GM18870 (cell line): ENCODE data around the gene RNF208.

Experiments
- ATAC-seq: cut with Tn5 transposase; IDR thresholded peaks from one replicate; pipeline ENCODE4 v1.9.1; 2021; ENCODE audit warnings: moderate library complexity; ENCODE audit not compliant: unreplicated experiment

Gene RNF208

DNA sequence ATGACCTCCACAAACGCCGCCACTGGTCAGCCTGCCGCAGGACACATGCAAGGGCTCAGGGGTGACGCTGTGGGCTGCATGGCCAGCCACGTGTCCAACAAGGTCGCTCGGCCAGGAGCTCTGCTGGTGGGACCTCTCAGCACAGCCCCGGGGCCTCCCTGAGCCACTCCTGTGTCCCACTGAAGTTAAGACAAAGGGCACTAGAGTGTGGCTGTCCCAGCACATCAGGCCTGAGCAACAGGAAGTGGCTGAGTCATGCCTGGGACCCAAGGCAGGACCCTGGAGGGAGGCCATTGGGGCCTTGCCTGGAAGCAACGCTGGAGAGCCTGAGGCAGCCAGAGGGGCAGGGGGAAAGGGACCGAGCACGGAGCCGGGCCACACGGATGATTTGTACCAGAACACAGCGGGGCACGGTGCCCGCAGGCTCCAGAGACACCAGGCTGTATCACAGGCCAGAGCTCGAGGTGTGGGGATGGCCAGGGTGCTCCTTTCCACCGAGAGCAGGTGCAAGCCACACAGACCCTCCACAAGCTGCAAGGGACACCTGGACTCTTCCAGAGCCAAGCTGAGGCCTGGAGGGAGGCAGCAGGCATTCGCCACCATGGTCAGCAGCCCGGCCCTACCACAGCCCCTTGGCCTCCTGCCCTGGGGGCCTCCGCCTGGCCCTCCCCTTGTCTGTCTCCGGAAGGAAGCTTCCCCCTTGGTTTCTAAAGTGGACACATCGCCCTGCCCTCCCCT, 43.7 kb downstream of the RNF208 start:
- no peak for ATAC-seq

- no peak for ATAC-seq
These were observed 45.5 kb downstream of the RNF208 start for GRCh38 chr9:137176302-137177182.

DNA sequence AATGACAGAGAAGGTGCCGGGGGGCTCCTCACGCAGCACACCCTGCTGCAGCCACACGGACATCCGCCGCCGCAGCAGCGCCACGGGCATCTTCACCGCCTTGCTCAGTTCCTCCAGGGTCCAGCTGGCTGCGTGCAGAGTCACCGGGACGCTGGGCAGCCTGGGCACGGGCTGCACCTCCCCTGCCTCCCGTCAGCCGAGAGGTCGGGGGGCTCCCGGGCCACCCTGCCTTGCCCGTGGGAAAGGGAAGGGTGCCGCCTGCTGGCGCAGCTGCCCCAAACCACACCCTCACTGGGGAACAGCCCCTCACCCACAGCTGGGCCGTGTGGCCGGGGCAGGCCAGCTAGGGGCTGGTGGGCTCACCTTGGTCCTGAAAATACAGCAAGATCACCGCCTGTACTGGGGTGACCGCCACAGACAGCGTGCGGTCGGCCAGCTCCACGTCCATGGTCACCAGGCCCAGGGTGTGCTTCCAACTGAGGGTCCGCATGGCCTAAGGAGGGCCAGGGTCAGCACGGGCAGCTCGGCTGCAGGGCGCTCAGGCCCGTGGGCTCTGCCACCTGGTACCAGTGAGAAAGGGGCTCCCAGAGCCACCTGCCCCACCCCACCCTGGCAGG, 46.6 kb downstream of the RNF208 start:
- ATAC-seq, result no peak

DNA sequence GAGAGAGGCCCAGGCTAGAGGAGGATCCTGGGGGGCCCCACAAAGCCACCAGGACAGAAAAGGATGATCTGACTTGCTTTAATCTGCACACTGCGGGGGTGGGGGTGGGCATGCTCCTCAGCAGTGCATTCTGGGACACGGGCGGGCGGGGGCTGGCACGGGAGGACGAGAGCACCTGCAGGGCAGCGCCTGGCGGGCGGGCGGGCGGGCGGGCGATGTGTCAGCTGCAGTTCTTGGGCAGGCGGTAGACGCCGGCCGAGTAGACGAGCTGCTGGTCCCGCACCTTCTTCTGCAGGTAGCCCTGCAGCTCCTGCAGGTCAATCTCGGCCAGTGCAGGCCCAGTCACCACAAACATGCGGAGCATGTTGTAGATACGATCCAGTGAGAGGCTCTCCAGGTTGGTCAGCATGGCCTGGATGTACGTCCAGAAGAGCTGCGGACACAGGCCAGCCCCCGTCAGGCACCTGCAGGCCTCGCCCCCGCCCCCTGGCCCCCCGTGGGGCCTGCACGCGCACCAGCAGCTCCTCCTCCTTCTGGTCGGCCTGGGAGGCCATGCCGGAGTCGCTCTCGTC, 47.2 kb downstream of the RNF208 start:
- ATAC-seq, result no peak

- ATAC-seq, result no peak
These were observed 48.0 kb downstream of the RNF208 start for GRCh38 chr9:137173796-137174664.

DNA sequence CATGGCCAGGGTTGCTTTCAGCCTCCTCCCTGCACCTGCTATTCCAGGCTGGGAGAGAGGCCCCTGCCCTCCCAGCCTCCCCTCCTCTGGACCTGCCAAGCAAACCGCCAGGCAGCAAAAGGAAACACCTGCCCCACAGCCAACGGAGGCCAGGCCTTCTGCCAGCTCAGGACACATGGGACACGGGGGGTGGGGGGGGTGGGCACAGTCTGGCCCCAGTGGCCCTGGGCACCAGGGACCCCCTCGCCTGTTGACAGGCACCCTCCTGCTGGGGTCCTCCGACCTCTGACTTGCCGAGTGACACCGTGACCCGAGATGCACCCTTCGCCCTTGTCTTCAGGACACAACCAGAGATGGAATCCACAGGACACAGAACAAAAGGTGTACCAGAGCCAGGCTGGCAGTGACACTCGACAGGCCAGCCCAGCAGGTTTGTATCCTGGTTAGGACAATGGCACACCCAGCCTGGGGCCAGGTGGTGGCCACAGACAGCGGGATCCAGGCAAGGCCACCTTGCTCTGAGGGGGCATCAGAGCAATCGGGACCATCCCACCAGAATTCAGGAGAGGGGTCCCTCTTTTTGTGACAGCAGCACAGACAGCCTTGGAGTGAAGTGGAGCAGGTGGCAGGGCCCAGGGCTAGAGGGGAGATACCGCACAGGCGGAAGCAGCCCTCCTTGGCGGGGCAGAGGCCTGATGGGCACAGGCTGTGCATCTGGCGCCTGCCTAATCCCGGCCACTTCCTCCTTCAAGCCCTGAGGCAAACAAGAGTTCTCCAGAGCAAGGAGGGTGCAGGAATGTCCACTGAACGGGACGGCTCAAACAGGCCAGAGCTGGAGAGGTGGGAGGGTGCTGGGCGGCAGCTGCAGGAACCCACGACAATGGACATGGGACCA, 48.9 kb downstream of the RNF208 start:
- ATAC-seq, result no peak

DNA sequence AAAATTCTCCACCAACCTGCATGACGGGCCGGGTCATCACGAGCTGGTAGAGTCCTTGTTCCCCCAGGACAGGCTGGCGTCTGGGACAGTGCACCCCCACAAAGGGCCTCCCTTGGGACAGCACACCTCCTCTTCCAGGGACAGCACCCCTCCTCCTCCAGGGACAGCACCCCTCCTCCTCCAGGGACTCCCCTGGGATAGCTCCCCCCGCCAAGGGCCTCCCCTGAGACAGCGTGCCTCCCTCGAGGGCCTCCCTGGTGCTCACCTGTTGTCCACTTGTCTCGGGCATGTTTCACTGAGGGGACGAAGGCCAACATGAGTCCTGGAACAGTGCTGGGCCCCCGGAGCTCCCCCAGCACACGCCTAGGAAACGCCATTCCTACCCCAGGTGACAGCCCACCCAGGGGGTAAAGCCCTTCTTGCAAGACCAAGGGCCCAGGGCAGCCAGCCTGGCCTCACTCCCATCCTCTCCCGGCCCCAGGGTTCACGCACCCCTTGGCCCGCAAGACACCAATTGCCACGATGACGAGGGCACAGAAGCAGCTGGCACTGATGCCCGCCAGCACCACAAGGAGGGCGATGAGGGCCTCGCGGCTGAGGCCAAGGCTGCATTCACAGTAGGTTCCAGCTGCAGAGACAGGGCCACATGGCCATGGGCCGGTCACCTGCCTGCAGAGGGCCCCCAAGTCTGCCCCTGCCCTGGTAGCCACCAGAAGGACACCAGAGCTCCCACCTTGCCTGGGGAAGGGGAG, 50.7 kb downstream of the RNF208 start:
- ATAC-seq, result no peak

DNA sequence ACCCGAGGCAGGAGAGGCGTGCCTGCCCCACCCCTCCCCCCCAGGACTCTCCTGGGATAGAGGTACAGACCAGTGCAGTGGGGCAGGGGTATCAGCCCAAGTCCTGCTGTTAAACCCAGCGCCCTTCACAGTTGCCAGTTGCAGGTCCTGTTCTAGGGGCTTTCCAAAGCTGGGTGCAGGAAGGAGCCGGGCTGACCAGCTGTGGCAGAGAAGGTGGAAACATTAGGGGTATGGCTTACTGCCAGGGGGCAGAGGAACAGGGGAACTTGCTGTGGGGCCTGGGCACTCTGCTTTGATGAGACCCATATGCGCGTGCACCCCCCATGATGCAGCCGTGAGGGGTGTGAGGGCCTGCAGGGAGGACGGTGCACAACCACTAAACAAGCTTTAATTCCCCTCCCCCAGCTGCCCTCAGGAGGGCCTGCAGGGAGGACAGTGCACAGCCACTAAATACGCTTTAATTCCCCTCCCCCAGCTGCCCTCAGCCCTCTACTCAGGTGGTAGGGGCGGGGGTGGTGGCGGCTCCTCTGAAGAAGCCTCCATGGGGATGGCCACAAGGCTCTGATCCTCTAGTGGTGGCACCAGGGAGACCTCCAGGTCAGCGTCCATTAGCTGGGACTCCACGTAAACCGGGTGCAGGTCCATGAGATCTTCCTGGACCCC, 51.4 kb downstream of the RNF208 start:
- ATAC-seq, result no peak
